ENCODE measurements around the gene HNRNPUL1. TPM values are rescaled to one million over a fixed set of nuclear protein-coding genes. Genes with fewer than 3 reads are reported as not detected.
A peak's percentile ranks its signal among the peaks of the same experiment; 100 is the strongest.

HNRNPUL1 gene
- total RNA-seq, 2 experiments from 2014 or later: 367 to 388 TPM

GRCh38 chr19:41230067-41230857, 33.9 kb upstream of the HNRNPUL1 start:
- H3K9me3 ChIP-seq (ENCODE audit: control insufficient read depth in 1 of 2, insufficient read depth in 1 of 2, low read length in 2 of 2): no peaks in the 10 kb centered on the region
- H3K4me1 Mint-ChIP-seq (ENCODE audit: low read depth): peaks cover 18% of the 10 kb centered on the region
- no peaks in the 10 kb centered on the region for H3K27me3 Mint-ChIP-seq
- H3K36me3 Mint-ChIP-seq (ENCODE audit: low read depth): no peaks in the 10 kb centered on the region
- no peak overlapping the region for H3K27ac ChIP-seq (ENCODE audit: low read depth in 1 of 2, low read length in 2 of 2)
- no peak for TF ChIP-seq CTCF (IDR thresholded peaks at IDR 0.05)
- H3K4me3 ChIP-seq (ENCODE audit: low read length): no peak overlapping the region
- H3K4me3 Mint-ChIP-seq: no peak overlapping the region
- ATAC-seq (ENCODE audit: poor library complexity) (no peak), DNase-seq (no peak)
- H3K4me1 ChIP-seq (ENCODE audit: insufficient read depth, low read length): peaks cover 16% of the 10 kb centered on the region
- intact Hi-C loops (cut with DNase I, micrococcal nuclease): no loop called here
- no peaks in the 10 kb centered on the region for H3K27me3 ChIP-seq (ENCODE audit: control insufficient read depth in 1 of 2, insufficient read depth in 2 of 2, low read length in 2 of 2)
- no peaks in the 10 kb centered on the region for H3K9me3 Mint-ChIP-seq
- POLR2A ChIA-PET: no interaction called here
- CTCF ChIA-PET: no interaction called here
- no peak overlapping the region for H3K27ac Mint-ChIP-seq
- H3K36me3 ChIP-seq (ENCODE audit: insufficient read depth, low read length): no peaks in the 10 kb centered on the region

GRCh38 chr19:41232686-41233085, 31.5 kb upstream of the HNRNPUL1 start:
- no peaks in the 10 kb centered on the region for H3K4me1 Mint-ChIP-seq (ENCODE audit: low read depth)
- no peaks in the 10 kb centered on the region for H3K27me3 ChIP-seq (ENCODE audit: control insufficient read depth in 1 of 2, insufficient read depth in 2 of 2, low read length in 2 of 2)
- no peaks in the 10 kb centered on the region for H3K27me3 Mint-ChIP-seq
- CTCF ChIA-PET: no interaction called here
- no peaks in the 10 kb centered on the region for H3K4me1 ChIP-seq (ENCODE audit: insufficient read depth, low read length)
- no peaks in the 10 kb centered on the region for H3K36me3 ChIP-seq (ENCODE audit: insufficient read depth, low read length)
- DNase-seq: no peak
- intact Hi-C loops (cut with DNase I, micrococcal nuclease): no loop called here
- ATAC-seq (ENCODE audit: poor library complexity): no peak
- no peak for TF ChIP-seq CTCF (IDR thresholded peaks at IDR 0.05)
- no peak overlapping the region for H3K4me3 ChIP-seq (ENCODE audit: low read length)
- no peak overlapping the region for H3K27ac ChIP-seq (ENCODE audit: low read depth in 1 of 2, low read length in 2 of 2)
- H3K9me3 ChIP-seq (ENCODE audit: control insufficient read depth in 1 of 2, insufficient read depth in 1 of 2, low read length in 2 of 2): no peaks in the 10 kb centered on the region
- POLR2A ChIA-PET: no interaction called here
- no peak overlapping the region for H3K4me3 Mint-ChIP-seq
- H3K27ac Mint-ChIP-seq: no peak overlapping the region
- no peaks in the 10 kb centered on the region for H3K9me3 Mint-ChIP-seq
- no peaks in the 10 kb centered on the region for H3K36me3 Mint-ChIP-seq (ENCODE audit: low read depth)

- no peak for TF ChIP-seq CTCF (IDR thresholded peaks at IDR 0.05)
- DNase-seq (peak in 3 of 14 experiments; percentile 19 to 49 (median 35)), ATAC-seq (ENCODE audit: poor library complexity) (no peak)
- Mint-ChIP-seq H3K4me3 (no peak overlapping the region), H3K9me3 (no peaks in the 10 kb centered on the region), H3K27me3 (peaks cover 5% of the 10 kb centered on the region), H3K4me1 (ENCODE audit: low read depth) (no peaks in the 10 kb centered on the region), H3K36me3 (ENCODE audit: low read depth) (no peaks in the 10 kb centered on the region), H3K27ac (no peak overlapping the region)
- Histone ChIP-seq H3K27ac (ENCODE audit: low read depth in 1 of 2, low read length in 2 of 2) (no peak overlapping the region), H3K36me3 (ENCODE audit: insufficient read depth, low read length) (no peaks in the 10 kb centered on the region), H3K4me3 (ENCODE audit: low read length) (no peak overlapping the region), H3K9me3 (ENCODE audit: control insufficient read depth in 1 of 2, insufficient read depth in 1 of 2, low read length in 2 of 2) (no peaks in the 10 kb centered on the region), H3K27me3 (ENCODE audit: control insufficient read depth in 1 of 2, insufficient read depth in 2 of 2, low read length in 2 of 2) (no peaks in the 10 kb centered on the region), H3K4me1 (ENCODE audit: insufficient read depth, low read length) (no peaks in the 10 kb centered on the region)
- ChIA-PET CTCF (no interaction called here), POLR2A (interaction anchor here (1.2 kb wide), 1 partner anchor 30 kb away, joined by 3 read pairs; the partner anchor contains the start of gene HNRNPUL1)
- intact Hi-C loops (cut with DNase I, micrococcal nuclease): no loop called here
Measured at GRCh38 chr19:41233748-41234240, 30.4 kb upstream of the HNRNPUL1 start.

All from CD4-positive, alpha-beta T cell (primary cell).